ENCODE data around the gene TIMM44. TPM values are rescaled to one million over a fixed set of nuclear protein-coding genes. Genes with fewer than 3 reads are reported as not detected.

The TIMM44 gene
- total and polyA plus RNA-seq, 10 of the 15 experiments (the other 5 are each of a cell fraction or from before 2014, with no cell fraction given) = 6.6 to 90.7 (median 57.6) TPM

GRCh38 chr19:7905859-7906258, 37.6 kb downstream of the TIMM44 start:
- H4K20me1 ChIP-seq (ENCODE audit: control insufficient read depth, insufficient read depth) = peaks cover 9% of the 10 kb centered on the region; the same call in 1 of the 2 replicates
- ATAC-seq = no peak

More at GRCh38 chr19:7905859-7906258, 37.6 kb downstream of the TIMM44 start:
- Histone ChIP-seq H3K79me2 (ENCODE audit: control insufficient read depth, insufficient read depth, low read length) (peaks cover 36% of the 10 kb centered on the region), H3K4me1 (ENCODE audit: control insufficient read depth, insufficient read depth, low read length) (peaks cover 14% of the 10 kb centered on the region), H3K27ac (ENCODE audit: control insufficient read depth, insufficient read depth) (no peak overlapping the region), H3K4me2 (ENCODE audit: control insufficient read depth, insufficient read depth) (peak overlapping the region; percentile 38; the same call in 1 of the 2 replicates), H3K4me3 (no peak overlapping the region), H3K27me3 (replicated peaks in 1 of 2; ENCODE audit: control insufficient read depth in 2 of 2, insufficient read depth in 2 of 2, low read length in 1 of 2) (no peaks in the 10 kb centered on the region), H3K9me3 (replicated peaks; ENCODE audit: control insufficient read depth, insufficient read depth, low read length) (no peaks in the 10 kb centered on the region), H2AFZ (ENCODE audit: control insufficient read depth, low read depth, low read length) (no peak overlapping the region), H3K36me3 (ENCODE audit: control insufficient read depth in 2 of 2, insufficient read depth in 2 of 2, low read length in 1 of 2) (peaks cover 0 to 5% of the 10 kb centered on the region in 2 experiments; a peak in 2 of 4 replicates), H3K9ac (ENCODE audit: control insufficient read depth, insufficient read depth, low read length) (no peak overlapping the region)
- TF ChIP-seq EED (IDR thresholded peaks at IDR 0.05; ENCODE audit: low read depth) (no peak), MTA3 (IDR thresholded peaks at IDR 0.05; ENCODE audit: borderline replicate concordance, low read length) (no peak), RAD51 (IDR thresholded peaks at IDR 0.05) (no peak), CUX1 (IDR thresholded peaks at IDR 0.05; ENCODE audit: insufficient replicate concordance, low read depth, low read length) (no peak), POLR2A (IDR thresholded peaks at IDR 0.05; ENCODE audit: low read depth, low read length) (peak; percentile 18; the same call in 1 of the 2 replicates)
- no peak for FAIRE-seq
- DNase-seq (ENCODE audit: low read depth, low spot score) = no peak
- SMC1A ChIA-PET (ENCODE audit: uncharacterized antibody, unreplicated experiment) = no interaction called here
- WGBS (ENCODE audit: insufficient coverage, insufficient replicate concordance, low lambda C conversion rate, missing lambda C conversion rate) = 94% methylated on average over 8 of the region's 10 CpGs
- POLR2A ChIA-PET = interaction anchor here (0.6 kb wide), 1 partner anchor 364 kb away, joined by 4 read pairs; no protein-coding TSS in a partner anchor
- in situ Hi-C loops (cut with MboI) (no loop called here), intact Hi-C loops (cut with micrococcal nuclease; ENCODE audit: unreplicated experiment) (loop anchor here (10.0 kb wide), 1 partner anchor 221 kb away; the partner anchor contains the start of gene TRAPPC5)
- RAD21 ChIA-PET (ENCODE audit: unreplicated experiment) = no interaction called here
- CTCF ChIA-PET = no interaction called here
- no TSS peak for BruUV-seq (replicated peaks)

Measured in GM12878 (cell line).